IMR-90 (cell line): ENCODE data around the gene HES4. TPM values are rescaled to one million over a fixed set of nuclear protein-coding genes. Genes with fewer than 3 reads are reported as not detected.

ENCODE experiments used
- ATAC-seq: fragments of 200-7000 bp; cut with Tn5 transposase; 2 replicates; pipeline ENCODE4 v1.9.1; 2020; ENCODE audit warnings: low read depth, mild to moderate bottlenecking, moderate library complexity
- BruUV-seq: library from RNA; stranded (reverse); fragments of 400-500 nt; replicated peaks from 2 replicates; lab custom pipeline; 2021; lab: Mats Ljungman, UMichigan
- CTCF ChIA-PET: fragments of 300-600 bp; formaldehyde crosslinking; extraction: SDS; loops from one replicate; lab custom pipeline; 2021; ENCODE audit warnings: antibody characterized with exemption; lab: Yijun Ruan, JAX
- POLR2A ChIA-PET: fragments of 300-600 bp; sonication (Branson Sonifier 250); formaldehyde crosslinking; loops from one replicate; lab custom pipeline; 2022; ENCODE audit warnings: antibody characterized with exemption; ENCODE audit not compliant: unreplicated experiment; lab: Charles Lee
- DNase-seq: peaks from one replicate; pipeline ENCODE4 v3.0.0; 2013
- H2AFZ ChIP-seq: replicated peaks from 2 replicates; pipeline ENCODE3; 2013; ENCODE audit warnings: low read length, mild to moderate bottlenecking; ENCODE audit not compliant: poor library complexity
- H2AK5ac ChIP-seq: 2 replicates; pipeline ENCODE4 v1.6.1; 2013; ENCODE audit warnings: low read depth, low read length, inconsistent platforms
- H2AK9ac ChIP-seq: replicated peaks from 2 replicates; pipeline ENCODE3; 2013; ENCODE audit warnings: mild to moderate bottlenecking, low read depth, low read length, moderate library complexity; ENCODE audit not compliant: poor library complexity
- H2BK120ac ChIP-seq: 2 replicates; pipeline ENCODE4 v1.6.1; 2013; ENCODE audit warnings: low read depth, low read length, inconsistent platforms
- H2BK15ac ChIP-seq: 3 replicates; pipeline ENCODE4 v1.6.1; 2013; ENCODE audit warnings: low read depth, low read length, inconsistent platforms
- H2BK20ac ChIP-seq: 2 replicates; pipeline ENCODE4 v1.6.1; 2013; ENCODE audit warnings: low read depth, mild to moderate bottlenecking, inconsistent platforms, low read length, moderate library complexity
- H2BK5ac ChIP-seq: 2 replicates; pipeline ENCODE4 v1.6.1; 2013; ENCODE audit warnings: mild to moderate bottlenecking, low read depth, low read length, inconsistent platforms; ENCODE audit not compliant: poor library complexity, severe bottlenecking
- H3K14ac ChIP-seq: replicated peaks from 2 replicates; pipeline ENCODE4 v1.6.1; 2013; ENCODE audit warnings: low read depth, low read length, inconsistent platforms
- H3K18ac ChIP-seq: 2 replicates; pipeline ENCODE4 v1.6.1; 2013; ENCODE audit warnings: low read depth, low read length, control low read depth
- H3K23ac ChIP-seq: 2 replicates; pipeline ENCODE4 v1.6.1; 2013; ENCODE audit warnings: low read depth, low read length, inconsistent platforms
- H3K27ac ChIP-seq: 2 replicates; pipeline ENCODE4 v1.5.1; 2013; ENCODE audit warnings: mild to moderate bottlenecking, control low read depth, low read length; ENCODE audit not compliant: insufficient read depth
- H3K27me3 ChIP-seq: 2 replicates; pipeline ENCODE4 v1.6.1; 2013; ENCODE audit warnings: low read length; ENCODE audit not compliant: control insufficient read depth, insufficient read depth
- H3K36me3 ChIP-seq: 2 replicates; pipeline ENCODE4 v1.6.1; 2013; ENCODE audit warnings: low read length, mixed read lengths; ENCODE audit not compliant: control insufficient read depth, insufficient read depth
- H3K4ac ChIP-seq: 2 replicates; pipeline ENCODE4 v1.6.1; 2013; ENCODE audit warnings: low read depth, low read length, inconsistent platforms
- H3K4me1 ChIP-seq: 2 replicates; pipeline ENCODE4 v1.6.1; 2013; ENCODE audit warnings: low read length, mixed read lengths; ENCODE audit not compliant: control insufficient read depth, insufficient read depth
- H3K4me2 ChIP-seq: 2 replicates; pipeline ENCODE4 v1.6.1; 2013; ENCODE audit warnings: low read depth, mild to moderate bottlenecking, control low read depth, low read length, moderate library complexity
- H3K4me3 ChIP-seq: 2 replicates; pipeline ENCODE4 v1.5.1; 2013; ENCODE audit warnings: low read depth, mild to moderate bottlenecking, control low read depth, low read length, moderate library complexity; ENCODE audit not compliant: insufficient read depth
- H3K56ac ChIP-seq: 2 replicates; pipeline ENCODE4 v1.6.1; 2013; ENCODE audit warnings: low read length, inconsistent platforms; ENCODE audit not compliant: insufficient read depth; ENCODE audit errors: extremely low read depth
- H3K79me1 ChIP-seq, 2 experiments: 2 replicates each; pipeline ENCODE4 v1.6.1; 2013; ENCODE audit warnings: low read length in 2 of 2, inconsistent platforms in 1 of 2, low read depth in 1 of 2
- H3K9ac ChIP-seq: 2 replicates; pipeline ENCODE4 v1.6.1; 2013; ENCODE audit warnings: low read depth, low read length, control low read depth
- H3K9me1 ChIP-seq: 2 replicates; pipeline ENCODE4 v1.6.1; 2013; ENCODE audit warnings: low read length, inconsistent platforms; ENCODE audit not compliant: insufficient read depth
- H3K9me3 ChIP-seq: 2 replicates; pipeline ENCODE4 v1.6.1; 2013; ENCODE audit warnings: low read length; ENCODE audit not compliant: control insufficient read depth, insufficient read depth
- H4K20me1 ChIP-seq: 2 replicates; pipeline ENCODE4 v1.6.1; 2013; ENCODE audit warnings: low read length, inconsistent platforms; ENCODE audit not compliant: insufficient read depth
- H4K5ac ChIP-seq: 2 replicates; pipeline ENCODE4 v1.6.1; 2013; ENCODE audit warnings: mild to moderate bottlenecking, low read depth, low read length, control low read depth
- H4K8ac ChIP-seq, 2 experiments: 2 replicates each; pipeline ENCODE4 v1.6.1; 2013; ENCODE audit warnings: low read depth in 2 of 2, low read length in 2 of 2, control low read depth in 1 of 2, inconsistent platforms in 1 of 2
- H4K91ac ChIP-seq: 2 replicates; pipeline ENCODE4 v1.6.1; 2013; ENCODE audit warnings: low read depth, low read length, inconsistent platforms; ENCODE audit not compliant: insufficient read depth
- CTCF ChIP-seq: conservative IDR thresholded peaks from 2 replicates; pipeline ENCODE4 v1.5.1; 2012; ENCODE audit warnings: mild to moderate bottlenecking, low read depth, low read length, improper control_type of control experiment
- ELK1 ChIP-seq: fragments of 150-350 bp; IDR thresholded peaks from 2 replicates; pipeline ENCODE4 v1.6.1; 2016; ENCODE audit warnings: low read depth, mild to moderate bottlenecking, low read length, moderate library complexity, borderline replicate concordance
- MAZ ChIP-seq: IDR thresholded peaks from 2 replicates; pipeline ENCODE4 v1.6.1; 2012; ENCODE audit warnings: low read depth, mild to moderate bottlenecking, low read length, improper control_type of control experiment, moderate library complexity, borderline replicate concordance
- MXI1 ChIP-seq: IDR thresholded peaks from 2 replicates; pipeline ENCODE4 v1.6.1; 2012; ENCODE audit warnings: low read depth, mild to moderate bottlenecking, low read length, moderate library complexity, borderline replicate concordance
- NFE2L2 ChIP-seq: fragments of 150-350 bp; IDR thresholded peaks from 2 replicates; pipeline ENCODE4 v1.6.1; 2016; ENCODE audit warnings: low read depth, mild to moderate bottlenecking, low read length
- POLR2A ChIP-seq: IDR thresholded peaks from 2 replicates; pipeline ENCODE4 v1.6.1; 2012; ENCODE audit warnings: mild to moderate bottlenecking, low read depth, low read length
- RAD21 ChIP-seq: IDR thresholded peaks from 2 replicates; pipeline ENCODE4 v1.6.1; 2012; ENCODE audit warnings: low read length, improper control_type of control experiment
- SMC3 ChIP-seq: fragments of 150-350 bp; IDR thresholded peaks from 2 replicates; pipeline ENCODE4 v1.6.1; 2016; ENCODE audit warnings: low read depth, mild to moderate bottlenecking, antibody characterized with exemption, low read length, moderate library complexity
- USF2 ChIP-seq: fragments of 150-350 bp; IDR thresholded peaks from 2 replicates; pipeline ENCODE4 v1.6.1; 2017; ENCODE audit warnings: mild to moderate bottlenecking, antibody characterized with exemption, low read length, low read depth
- WGBS, 2 experiments: methylation state at CpG; one replicate each; pipeline versions ENCODE4 v1.1.5 to v1.1.7; 2013; ENCODE audit warnings: missing lambda C conversion rate in 2 of 2; ENCODE audit not compliant: insufficient read length in 1 of 2; ENCODE audit errors: extremely low coverage in 2 of 2; 5-methylcytosine and 5-hydroxymethylcytosine counted together
- dilution Hi-C: fragments of 300-500 bp; cut with HindIII; formaldehyde crosslinking; loops from one replicate; pipeline ENCODE4 v1.14.3; 2018; ENCODE audit warnings: low sequenced_read_pairs; ENCODE audit not compliant: unreplicated experiment
- in situ Hi-C: fragments of 300-500 bp; cut with MboI; formaldehyde crosslinking; loops from 3 replicates; pipeline ENCODE4 v1.14.3; 2019; ENCODE audit warnings: low sequenced_read_pairs, inconsistent platforms, mixed read lengths
- intact Hi-C: fragments of 100-400 bp; cut with micrococcal nuclease; formaldehyde crosslinking; loops from 2 replicates; pipeline ENCODE4 v1.10.0; 2022
- polyA plus RNA-seq, 3 experiments: library from polyadenylated mRNA; depleted of rRNA; stranded (reverse); fragments of >200 nt; gene quantifications; 2 replicates each; pipeline ENCODE4 v1.2.3, GENCODE V29; 2012; ENCODE audit warnings: low replicate concordance in 1 of 3
- total RNA-seq: library from RNA; depleted of rRNA; stranded (reverse); fragments of >200 nt; gene quantifications from 2 replicates; pipeline ENCODE4 v1.2.3, GENCODE V29; 2012

The HES4 gene
- total and polyA plus RNA-seq, 2 of the 4 experiments (the other 2 are of a cell fraction) = 1.4 to 11.7 TPM

- H3K4me1 ChIP-seq = peaks cover 13% of the 10 kb centered on the region
- no peak overlapping the region for H3K9ac ChIP-seq
- no peaks in the 10 kb centered on the region for H3K27me3 ChIP-seq
- H2BK20ac ChIP-seq = no peak overlapping the region
- peaks cover 2% of the 10 kb centered on the region; the same call in 1 of the 2 replicates for H3K9me1 ChIP-seq
- no peak overlapping the region for H3K27ac ChIP-seq
- DNase-seq (no peak), ATAC-seq (no peak)
- BruUV-seq = no TSS peak
- H4K5ac ChIP-seq = no peak overlapping the region
- H2BK120ac ChIP-seq = no peak overlapping the region
- H3K14ac ChIP-seq = no peak overlapping the region
- H3K4ac ChIP-seq = no peak overlapping the region
- TF ChIP-seq NFE2L2 = no peak
- no peak for TF ChIP-seq SMC3
- no peak for TF ChIP-seq RAD21
- TF ChIP-seq POLR2A = no peak
- TF ChIP-seq MXI1 = no peak
- no peak for TF ChIP-seq ELK1
- no peak for TF ChIP-seq CTCF
- TF ChIP-seq USF2 = no peak
- no peak for TF ChIP-seq MAZ
- H3K18ac ChIP-seq = no peak overlapping the region
- no peak overlapping the region for H3K56ac ChIP-seq
- no peak overlapping the region for H3K4me3 ChIP-seq
- intact Hi-C loops (no loop called here), dilution Hi-C loops (no loop called here), in situ Hi-C loops (no loop called here)
- H4K20me1 ChIP-seq = peaks cover 74% of the 10 kb centered on the region
- H3K79me1 ChIP-seq = peaks cover 21 to 65% of the 10 kb centered on the region in 2 experiments
- no peak overlapping the region for H4K8ac ChIP-seq
- no peak overlapping the region for H2BK5ac ChIP-seq
- peaks cover 29% of the 10 kb centered on the region for H3K36me3 ChIP-seq
- no peak overlapping the region for H2AK9ac ChIP-seq
- H2AFZ ChIP-seq = no peak overlapping the region
- no peak overlapping the region for H3K23ac ChIP-seq
- H4K91ac ChIP-seq = no peak overlapping the region
- 66% methylated on average over 6 of the region's 21 CpGs; no CpG with 5 or more reads in 1 of the 2 experiments for WGBS, 2 experiments
- H2AK5ac ChIP-seq = no peak overlapping the region
- no peak overlapping the region for H2BK15ac ChIP-seq
- ChIA-PET POLR2A (no interaction called here), CTCF (no interaction called here)
- no peaks in the 10 kb centered on the region for H3K9me3 ChIP-seq
- no peak overlapping the region for H3K4me2 ChIP-seq
Measured at GRCh38 chr1:1026599-1027413, 26.9 kb upstream of the HES4 start.
